Measurements from ENCODE around the gene ZCCHC2. TPM values are rescaled to one million over a fixed set of nuclear protein-coding genes. Genes with fewer than 3 reads are reported as not detected.

ZCCHC2 gene
- total and polyA plus RNA-seq, 9 of the 15 experiments (the other 6 are each of a cell fraction or from before 2014, with no cell fraction given): 1.0 to 9.2 (median 6.0) TPM

DNA sequence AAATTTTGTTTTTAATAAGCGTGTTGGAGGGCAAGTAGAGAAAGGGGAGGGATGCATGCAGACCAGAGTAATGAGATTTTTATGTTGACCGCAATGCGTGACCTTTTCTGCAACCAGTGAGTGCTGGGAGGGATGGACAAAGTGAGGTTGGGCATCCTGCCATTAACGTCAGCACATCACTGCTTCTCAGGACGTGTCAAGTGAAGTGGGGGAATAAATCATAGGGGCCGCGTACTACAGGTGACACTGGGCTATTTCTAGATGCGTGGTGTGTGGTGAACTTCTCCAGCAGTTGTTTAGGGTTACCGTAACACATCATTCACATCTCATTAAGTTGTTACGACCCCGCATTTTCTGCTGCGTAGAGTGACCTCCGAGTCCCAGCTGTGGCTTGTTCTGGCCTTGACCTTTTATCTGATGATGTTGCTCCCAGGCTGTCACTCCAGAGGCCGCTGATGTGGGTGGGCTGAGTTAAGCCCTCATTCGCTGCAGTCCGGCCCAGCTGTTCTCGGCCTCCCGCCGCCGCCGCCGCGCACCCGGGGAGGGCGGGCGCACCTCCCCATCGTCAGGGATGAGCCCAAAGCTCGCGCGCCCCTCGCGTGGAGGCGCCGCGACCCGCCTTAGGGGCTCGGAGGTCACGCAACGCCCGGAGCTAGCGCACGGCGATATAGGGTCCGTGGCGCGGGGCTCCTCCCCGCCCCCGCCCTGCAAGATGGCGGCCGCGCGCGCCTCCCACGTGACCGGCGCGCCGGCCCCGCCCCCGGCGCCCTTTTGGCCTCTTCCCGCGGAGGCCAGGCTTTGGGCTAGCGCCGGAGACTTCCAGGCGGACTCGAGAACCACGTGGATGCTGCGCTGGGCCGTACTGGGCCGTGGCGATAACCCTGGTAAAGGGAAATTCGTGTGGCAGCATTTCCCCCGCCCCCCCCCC is 3.5 kb downstream of the ZCCHC2 start (continued):
- TF ChIP-seq SIN3A (IDR thresholded peaks at IDR 0.05; ENCODE audit: borderline replicate concordance in 2 of 2, control insufficient read depth in 1 of 2, low read depth in 2 of 2, low read length in 2 of 2) (peak in 1 of 2 experiments; percentile 56; a peak in 1 of 4 replicates), MTA3 (IDR thresholded peaks at IDR 0.05; ENCODE audit: borderline replicate concordance) (peak; percentile 84; the same call in 1 of the 2 replicates), SP1 (CRISPR knock-in tag; IDR thresholded peaks at IDR 0.05) (peak; percentile 70), HMGN3 (IDR thresholded peaks at IDR 0.05; ENCODE audit: borderline replicate concordance, extremely low read depth, insufficient read length, low read depth, low read length) (peak; percentile 67), LEF1 (IDR thresholded peaks at IDR 0.05) (0 out of 2 replicates have a peak, but pooled peaks have one; percentile 12), KAT7 (CRISPR knock-in tag; IDR thresholded peaks at IDR 0.05; ENCODE audit: borderline replicate concordance) (0 out of 2 replicates have a peak, but pooled peaks have one; percentile 32), CTBP1 (IDR thresholded peaks at IDR 0.05; ENCODE audit: borderline replicate concordance) (peak; percentile 86), KDM4B (IDR thresholded peaks at IDR 0.05; ENCODE audit: borderline replicate concordance in 2 of 2, low read depth in 1 of 2) (peak in 1 of 2 experiments; percentile 70; a peak in 1 of 4 replicates), POLR2G (IDR thresholded peaks at IDR 0.05; ENCODE audit: low read depth, low read length) (peak; percentile 87), ZNF3 (CRISPR knock-in tag; IDR thresholded peaks at IDR 0.05) (no peak), ZFP1 (CRISPR knock-in tag; IDR thresholded peaks at IDR 0.05) (no peak), POLR2A (conservative IDR thresholded peaks at IDR 0.05) (peak; percentile 64; the same call in 1 of the 2 replicates), RB1 (IDR thresholded peaks at IDR 0.05; ENCODE audit: low read depth) (peak; percentile 73; the same call in 1 of the 2 replicates), GMEB1 (CRISPR knock-in tag; IDR thresholded peaks at IDR 0.05) (peak; percentile 45; the same call in 1 of the 2 replicates), KHSRP (IDR thresholded peaks at IDR 0.05) (no peak)
- TF ChIP-seq, protein P1, sequence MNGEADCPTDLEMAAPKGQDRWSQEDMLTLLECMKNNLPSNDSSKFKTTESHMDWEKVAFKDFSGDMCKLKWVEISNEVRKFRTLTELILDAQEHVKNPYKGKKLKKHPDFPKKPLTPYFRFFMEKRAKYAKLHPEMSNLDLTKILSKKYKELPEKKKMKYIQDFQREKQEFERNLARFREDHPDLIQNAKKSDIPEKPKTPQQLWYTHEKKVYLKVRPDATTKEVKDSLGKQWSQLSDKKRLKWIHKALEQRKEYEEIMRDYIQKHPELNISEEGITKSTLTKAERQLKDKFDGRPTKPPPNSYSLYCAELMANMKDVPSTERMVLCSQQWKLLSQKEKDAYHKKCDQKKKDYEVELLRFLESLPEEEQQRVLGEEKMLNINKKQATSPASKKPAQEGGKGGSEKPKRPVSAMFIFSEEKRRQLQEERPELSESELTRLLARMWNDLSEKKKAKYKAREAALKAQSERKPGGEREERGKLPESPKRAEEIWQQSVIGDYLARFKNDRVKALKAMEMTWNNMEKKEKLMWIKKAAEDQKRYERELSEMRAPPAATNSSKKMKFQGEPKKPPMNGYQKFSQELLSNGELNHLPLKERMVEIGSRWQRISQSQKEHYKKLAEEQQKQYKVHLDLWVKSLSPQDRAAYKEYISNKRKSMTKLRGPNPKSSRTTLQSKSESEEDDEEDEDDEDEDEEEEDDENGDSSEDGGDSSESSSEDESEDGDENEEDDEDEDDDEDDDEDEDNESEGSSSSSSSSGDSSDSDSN (IDR thresholded peaks at IDR 0.05; ENCODE audit: borderline replicate concordance in 1 of 2, low read depth in 2 of 2, low read length in 2 of 2): 0 out of 4 replicates have a peak, but pooled peaks of 1 of the 2 experiments have one; percentile 54

All from K562 (cell line).